Heart left ventricle (tissue), 16 donors: ENCODE data around the gene SH2D7. TPM values are rescaled to one million over a fixed set of nuclear protein-coding genes. Genes with fewer than 3 reads are reported as not detected.
A peak's percentile ranks its signal among the peaks of the same experiment; 100 is the strongest.

Experiments used
- ATAC-seq, 4 donors: fragments of 200-7000 bp; cut with Tn5 transposase; one replicate each; pipeline ENCODE4 v1.9.1; 2020 to 2022; ENCODE audit warnings: moderate library complexity in 4 of 4, mild to moderate bottlenecking in 3 of 4, moderate number of reproducible peaks in 1 of 4
- DNase-seq, 5 donors: peaks; one replicate each; pipeline ENCODE4 v3.0.0-alpha.2; 2020
- H3K27ac ChIP-seq, 12 donors: fragments of 200-600 bp; sonication (generic) in 4 of 12; one replicate each; pipeline versions ENCODE4 v1.5.0 to v1.8.0; 2016 to 2022; ENCODE audit warnings: mild to moderate bottlenecking in 2 of 12
- H3K27me3 ChIP-seq, 9 donors: fragments of 200-600 bp; sonication (generic) in 2 of 9; one replicate each; pipeline versions ENCODE4 v1.5.1 to v1.8.0; 2016 to 2022; ENCODE audit warnings: mild to moderate bottlenecking in 3 of 9
- H3K36me3 ChIP-seq, 9 donors: fragments of 200-600 bp; sonication (generic) in 2 of 9; one replicate each; pipeline versions ENCODE4 v1.5.0 to v1.8.0; 2018 to 2022; ENCODE audit warnings: mild to moderate bottlenecking in 2 of 9
- H3K4me1 ChIP-seq, 12 donors: fragments of 200-600 bp; sonication (generic) in 4 of 12; one replicate each; pipeline versions ENCODE4 v1.5.0 to v1.8.0; 2016 to 2022; ENCODE audit warnings: mild to moderate bottlenecking in 3 of 12
- H3K4me3 ChIP-seq, 12 donors: fragments of 200-600 bp; sonication (generic) in 4 of 12; one replicate each; pipeline versions ENCODE4 v1.5.0 to v1.8.0; 2017 to 2022; ENCODE audit warnings: mild to moderate bottlenecking in 9 of 12, moderate library complexity in 4 of 12
- H3K9me3 ChIP-seq, 12 donors: fragments of 200-600 bp; sonication (generic) in 4 of 12; one replicate each; pipeline versions ENCODE4 v1.5.0 to v1.8.0; 2016 to 2022; ENCODE audit warnings: mild to moderate bottlenecking in 1 of 12
- POLR2A ChIP-seq, 2 donors: fragments of 450-650 bp; IDR thresholded peaks; one replicate each; pipeline ENCODE4 v1.6.1; 2017; ENCODE audit warnings: antibody characterized with exemption in 2 of 2, mild to moderate bottlenecking in 2 of 2, moderate library complexity in 2 of 2
- WGBS, 4 donors: extraction: QIAGEN DNeasy Blood & Tissue Kit in 2 of 4; methylation state at CpG; one replicate each; pipeline versions ENCODE4 v1.1.5 to v1.1.7; 2013 to 2018; 5-methylcytosine and 5-hydroxymethylcytosine counted together
- intact Hi-C, 10 donors: fragments of 100-400 bp; cut with DNase I; formaldehyde crosslinking; loops; one replicate each; pipeline versions ENCODE4 v1.11.1 to v1.14.2; 2022
- polyA plus RNA-seq, 2 donors: library from polyadenylated mRNA; stranded (reverse); fragments of 200-250 nt; gene quantifications; one replicate each; pipeline ENCODE4 v1.2.3, GENCODE V29; 2013
- total RNA-seq, 9 donors: library from RNA; depleted of rRNA in 2 of 9; stranded (reverse); fragments of >200 nt in 2 of 9; fragmentation: NEBNext Ultra II Directional in 3 of 9; extraction: Animal tissue kit (Norgen Biotek cat#: 25700) in 3 of 9; gene quantifications; one replicate each; pipeline versions ENCODE4 v1.1.0 to v1.2.4, GENCODE V29; 2016 to 2023
- TF ChIP-seq, protein P1 (sequence below), 12 donors: fragments of 200-600 bp; sonication (generic) in 4 of 12; IDR thresholded peaks; one replicate each; pipeline versions ENCODE4 v1.5.0 to v1.8.0; 2018 to 2022; ENCODE audit warnings: antibody characterized with exemption in 12 of 12, mild to moderate bottlenecking in 5 of 12
- donor health status: ischemic (EF 13 %, LVEDD 7.1; RV severe dilation, severe dysfunction).
- donor health status: healthy with polysubstance abuse.
- donor health status: DM: no; HTN: yes; CAD: no.
- donor health status: DM: no; HTN: no; CAD: no.
- donor health status: ischemic (EF 25% LVEDD 6.9; RV normal size, moderate dysfunction).
- donor health status: ischemic (EF 25% LVEDD 5.7; RV mildly dilated, moderate dysfunction).
- donor health status: healthy.
- donor health status: DM: yes; HTN: yes; CAD: no.
- donor health status: ischemic (EF 35%, LVEDD 5.7; RV mildly dilated, moderate dysfunction).
- donor health status: nonischemic (EF 11% LVEDD 7.7; RV severe dilation, severe dysfunction).
- donor health status: DM: yes; HTN: yes; CAD: no.
- donor health status: PGD.
- donor health status: ischemic (EF 29% LVEDD 5.4; RV normal size, mild dysfunction).
- donor health status: nonischemic (EF 23%, LVEDD 6.1; RV moderate dilation, normal function).

SH2D7 gene
- total and polyA plus RNA-seq, 11 donors: not detected

DNA sequence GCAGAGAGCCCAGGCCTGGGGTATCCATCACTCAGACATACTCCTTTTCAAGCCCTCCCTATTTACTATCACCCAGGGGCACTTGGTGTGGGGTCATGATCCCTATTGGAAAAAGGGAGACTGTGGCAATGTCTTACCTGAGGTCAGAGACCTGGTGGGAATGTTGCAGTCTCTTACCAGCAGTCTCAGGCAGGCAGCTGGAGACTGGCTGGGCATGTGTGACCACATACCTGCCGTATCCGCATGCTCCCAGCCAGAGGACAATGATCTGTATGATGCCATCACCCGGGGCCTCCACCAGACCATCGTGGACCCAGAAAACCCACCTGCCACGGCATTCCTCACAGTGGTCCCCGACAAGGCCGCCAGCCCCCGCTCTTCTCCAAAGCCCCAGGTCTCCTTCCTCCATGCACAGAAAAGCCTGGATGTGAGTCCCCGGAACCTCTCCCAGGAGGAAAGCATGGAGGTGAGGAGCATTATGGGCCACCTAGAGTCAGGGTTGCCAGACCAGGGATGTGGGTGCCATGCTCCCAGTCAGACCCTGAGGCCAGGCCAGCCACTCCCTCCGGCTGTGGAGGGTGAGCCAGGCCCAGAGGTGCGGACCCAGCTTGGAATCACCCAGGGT is 5.9 kb downstream of the SH2D7 start:
- H3K4me3 ChIP-seq: no peak overlapping the region
- DNase-seq: peak in 1 of 5 donors; percentile 6
- H3K4me1 ChIP-seq: peaks cover 0 to 9% (median 6%) of the 10 kb centered on the region in 12 donors
- H3K27me3 ChIP-seq: no peaks in the 10 kb centered on the region
- no peak for ATAC-seq
- no peak overlapping the region for H3K27ac ChIP-seq
- WGBS, 4 donors: 89 to 95% (median 93%) methylated on average over 10 to 11 of the region's 11 CpGs
- intact Hi-C loops: no loop called here
- H3K36me3 ChIP-seq: no peaks in the 10 kb centered on the region
- TF ChIP-seq, protein P1, sequence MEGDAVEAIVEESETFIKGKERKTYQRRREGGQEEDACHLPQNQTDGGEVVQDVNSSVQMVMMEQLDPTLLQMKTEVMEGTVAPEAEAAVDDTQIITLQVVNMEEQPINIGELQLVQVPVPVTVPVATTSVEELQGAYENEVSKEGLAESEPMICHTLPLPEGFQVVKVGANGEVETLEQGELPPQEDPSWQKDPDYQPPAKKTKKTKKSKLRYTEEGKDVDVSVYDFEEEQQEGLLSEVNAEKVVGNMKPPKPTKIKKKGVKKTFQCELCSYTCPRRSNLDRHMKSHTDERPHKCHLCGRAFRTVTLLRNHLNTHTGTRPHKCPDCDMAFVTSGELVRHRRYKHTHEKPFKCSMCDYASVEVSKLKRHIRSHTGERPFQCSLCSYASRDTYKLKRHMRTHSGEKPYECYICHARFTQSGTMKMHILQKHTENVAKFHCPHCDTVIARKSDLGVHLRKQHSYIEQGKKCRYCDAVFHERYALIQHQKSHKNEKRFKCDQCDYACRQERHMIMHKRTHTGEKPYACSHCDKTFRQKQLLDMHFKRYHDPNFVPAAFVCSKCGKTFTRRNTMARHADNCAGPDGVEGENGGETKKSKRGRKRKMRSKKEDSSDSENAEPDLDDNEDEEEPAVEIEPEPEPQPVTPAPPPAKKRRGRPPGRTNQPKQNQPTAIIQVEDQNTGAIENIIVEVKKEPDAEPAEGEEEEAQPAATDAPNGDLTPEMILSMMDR (IDR thresholded peaks at IDR 0.05): no peak
- no peak for TF ChIP-seq POLR2A (IDR thresholded peaks at IDR 0.05)
- no peaks in the 10 kb centered on the region for H3K9me3 ChIP-seq

DNA sequence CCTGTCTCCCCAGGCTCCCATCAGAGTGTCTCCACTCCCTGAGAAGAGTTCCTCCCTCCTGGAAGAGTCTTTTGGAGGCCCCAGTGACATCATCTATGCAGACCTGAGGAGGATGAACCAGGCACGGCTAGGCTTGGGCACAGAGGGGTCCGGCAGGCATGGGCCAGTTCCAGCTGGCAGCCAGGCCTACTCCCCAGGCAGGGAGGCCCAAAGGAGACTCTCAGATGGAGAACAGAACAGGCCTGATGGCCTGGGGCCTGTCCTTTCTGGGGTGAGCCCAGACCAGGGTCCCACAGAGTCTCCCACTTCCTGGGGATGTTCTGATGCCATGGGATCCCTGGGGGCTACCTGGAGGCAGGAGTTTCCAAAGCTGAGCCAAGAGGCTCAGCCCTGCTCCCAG is 8.5 kb downstream of the SH2D7 start:
- Histone ChIP-seq H3K9me3 (no peaks in the 10 kb centered on the region), H3K36me3 (no peaks in the 10 kb centered on the region), H3K27me3 (no peaks in the 10 kb centered on the region), H3K4me1 (peaks cover 0 to 32% (median 0%) of the 10 kb centered on the region in 12 donors), H3K4me3 (no peak overlapping the region), H3K27ac (no peak overlapping the region)
- WGBS, 4 donors: 83 to 100% (median 90%) methylated on average over 2 of the region's 2 CpGs
- intact Hi-C loops: loop anchor here in 1 of 10 donors (10.0 kb wide), 1 partner anchor 96 kb away; no protein-coding TSS in a partner anchor
- ATAC-seq: no peak
- TF ChIP-seq, protein P1 (IDR thresholded peaks at IDR 0.05): no peak
- TF ChIP-seq POLR2A (IDR thresholded peaks at IDR 0.05): no peak
- DNase-seq: no peak

DNA sequence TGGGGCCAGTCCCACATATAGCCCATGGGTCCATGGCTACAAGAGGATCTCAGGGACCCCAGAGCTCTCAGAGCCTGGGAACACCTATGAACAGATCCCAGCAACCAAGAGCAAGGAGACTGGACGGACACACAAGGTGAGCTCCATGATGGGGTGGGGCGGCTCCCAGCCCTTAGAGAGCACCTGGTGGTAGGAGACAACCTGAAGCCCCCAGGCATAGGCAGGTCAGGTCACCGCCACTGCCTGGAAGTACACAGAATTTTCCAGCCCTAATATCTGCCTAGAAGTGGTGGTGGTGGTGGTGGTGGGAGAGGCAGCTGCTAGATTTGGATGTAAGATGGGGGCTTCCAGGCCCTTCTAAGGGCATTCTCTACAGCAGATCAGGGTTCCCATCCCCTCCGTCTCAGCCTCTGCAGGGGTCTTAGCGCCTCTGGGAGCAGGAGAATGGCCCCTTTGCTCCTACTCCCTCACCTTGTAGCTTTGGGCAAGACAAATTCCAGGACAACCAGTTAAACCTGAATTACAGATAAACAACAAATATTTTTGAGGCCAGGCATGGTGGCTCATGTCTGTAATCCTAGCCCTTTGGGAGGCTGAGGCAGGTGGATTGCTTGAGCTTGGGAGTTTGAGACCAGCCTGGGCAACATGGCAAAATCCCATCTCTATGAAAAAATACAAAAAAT is 9.2 kb downstream of the SH2D7 start:
- WGBS, 4 donors: 94 to 100% (median 98%) methylated on average over 5 of the region's 5 CpGs
- intact Hi-C loops: loop anchor here in 1 of 10 donors (10.0 kb wide), 1 partner anchor 97 kb away; no protein-coding TSS in a partner anchor
- H3K36me3 ChIP-seq: no peaks in the 10 kb centered on the region
- no peaks in the 10 kb centered on the region for H3K27me3 ChIP-seq
- H3K27ac ChIP-seq: no peak overlapping the region
- H3K4me3 ChIP-seq: no peak overlapping the region
- no peak for TF ChIP-seq POLR2A (IDR thresholded peaks at IDR 0.05)
- TF ChIP-seq, protein P1 (IDR thresholded peaks at IDR 0.05): no peak
- H3K9me3 ChIP-seq: no peaks in the 10 kb centered on the region
- DNase-seq: no peak
- ATAC-seq: peak in 1 of 4 donors; percentile 33
- H3K4me1 ChIP-seq: peaks cover 0 to 37% (median 0%) of the 10 kb centered on the region in 12 donors

DNA sequence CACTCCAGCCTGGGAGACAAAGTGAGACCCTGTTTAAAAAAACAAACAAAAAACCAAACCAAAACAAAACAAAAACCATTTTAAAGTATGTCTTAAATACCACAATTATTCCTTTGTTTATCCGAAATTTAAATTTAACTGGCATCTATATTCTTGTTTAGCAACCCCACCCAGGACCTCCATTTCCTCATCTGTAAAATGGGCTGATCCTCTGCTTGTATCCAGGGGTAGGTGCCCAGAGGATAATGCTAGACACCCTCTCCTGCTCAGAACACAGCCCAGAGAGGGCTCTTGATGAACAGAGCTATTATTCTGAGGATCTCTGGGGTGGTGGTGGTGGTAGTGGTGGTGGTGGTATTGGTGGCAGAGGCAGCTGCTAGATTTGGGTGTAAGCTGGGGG is 9.8 kb downstream of the SH2D7 start:
- Histone ChIP-seq H3K9me3 (no peaks in the 10 kb centered on the region), H3K27me3 (no peaks in the 10 kb centered on the region), H3K27ac (no peak overlapping the region), H3K4me3 (no peak overlapping the region), H3K4me1 (peaks cover 0 to 37% (median 0%) of the 10 kb centered on the region in 12 donors), H3K36me3 (no peaks in the 10 kb centered on the region)
- DNase-seq (no peak), ATAC-seq (no peak)
- WGBS, 4 donors: 85 to 90% (median 86%) methylated on average over 1 of the region's 1 CpG
- no peak for TF ChIP-seq POLR2A (IDR thresholded peaks at IDR 0.05)
- TF ChIP-seq, protein P1 (IDR thresholded peaks at IDR 0.05): no peak
- intact Hi-C loops: loop anchor here in 1 of 10 donors (10.0 kb wide), 1 partner anchor 97 kb away; no protein-coding TSS in a partner anchor
